IPS-18a (cell line): Measurements from ENCODE around the gene PTPRN2.
"Not testable (repeated sequence)": the region's sequence is repeated elsewhere in the genome, so short reads cannot be mapped to it uniquely, and the experiment has no call there.

Experiments
- H3K27ac ChIP-seq: one replicate; pipeline ENCODE4 v1.5.1; 2013; ENCODE audit warnings: low read length
- H3K27me3 ChIP-seq: one replicate; pipeline ENCODE4 v1.6.1; 2013; ENCODE audit warnings: mild to moderate bottlenecking, low read length; ENCODE audit not compliant: control insufficient read depth, insufficient read depth
- H3K36me3 ChIP-seq: one replicate; pipeline ENCODE4 v1.6.1; 2013; ENCODE audit warnings: low read depth, low read length; ENCODE audit not compliant: control insufficient read depth
- H3K4me1 ChIP-seq: one replicate; pipeline ENCODE4 v1.6.1; 2013; ENCODE audit warnings: low read depth, low read length; ENCODE audit not compliant: control insufficient read depth
- H3K4me3 ChIP-seq: one replicate; pipeline ENCODE4 v1.5.1; 2013; ENCODE audit warnings: low read length
- H3K9ac ChIP-seq: one replicate; pipeline ENCODE4 v1.6.1; 2013; ENCODE audit warnings: mild to moderate bottlenecking, low read length, moderate library complexity
- H3K9me3 ChIP-seq: one replicate; pipeline ENCODE4 v1.6.1; 2013; ENCODE audit warnings: low read depth, low read length; ENCODE audit not compliant: control insufficient read depth

The PTPRN2 gene

GRCh38 chr7:157734676-157735640 lies 852.7 kb downstream of the PTPRN2 start:
- H3K9ac ChIP-seq: no peak overlapping the region
- no peak overlapping the region for H3K27ac ChIP-seq
- H3K27me3 ChIP-seq: peaks cover 20% of the 10 kb centered on the region
- H3K36me3 ChIP-seq: no peaks in the 10 kb centered on the region
- H3K4me3 ChIP-seq: no peak overlapping the region
- peaks cover 5% of the 10 kb centered on the region for H3K4me1 ChIP-seq
- no peaks in the 10 kb centered on the region for H3K9me3 ChIP-seq

GRCh38 chr7:157733760-157734395 lies 853.7 kb downstream of the PTPRN2 start:
- H3K27me3 ChIP-seq: peaks cover 23% of the 10 kb centered on the region
- not testable (repeated sequence) for H3K9me3 ChIP-seq, H3K27ac ChIP-seq, H3K4me3 ChIP-seq, H3K4me1 ChIP-seq, H3K36me3 ChIP-seq, H3K9ac ChIP-seq

- H3K4me1 ChIP-seq: no peaks in the 10 kb centered on the region
- H3K27ac ChIP-seq: no peak overlapping the region
- H3K36me3 ChIP-seq: no peaks in the 10 kb centered on the region
- H3K9me3 ChIP-seq: no peaks in the 10 kb centered on the region
- peaks cover 16% of the 10 kb centered on the region for H3K27me3 ChIP-seq
- no peak overlapping the region for H3K4me3 ChIP-seq
- H3K9ac ChIP-seq: no peak overlapping the region
These were observed 856.5 kb downstream of the PTPRN2 start for GRCh38 chr7:157731126-157731525.

- Histone ChIP-seq H3K27ac (no peak overlapping the region), H3K36me3 (no peaks in the 10 kb centered on the region), H3K9me3 (no peaks in the 10 kb centered on the region), H3K27me3 (peaks cover 16% of the 10 kb centered on the region), H3K4me1 (no peaks in the 10 kb centered on the region), H3K4me3 (no peak overlapping the region), H3K9ac (no peak overlapping the region)
These were observed 857.0 kb downstream of the PTPRN2 start for GRCh38 chr7:157730614-157731013.

- H3K27ac ChIP-seq: no peak overlapping the region
- peaks cover 16% of the 10 kb centered on the region for H3K27me3 ChIP-seq
- no peaks in the 10 kb centered on the region for H3K9me3 ChIP-seq
- no peaks in the 10 kb centered on the region for H3K4me1 ChIP-seq
- H3K4me3 ChIP-seq: no peak overlapping the region
- no peaks in the 10 kb centered on the region for H3K36me3 ChIP-seq
- H3K9ac ChIP-seq: no peak overlapping the region
These were observed 858.1 kb downstream of the PTPRN2 start for GRCh38 chr7:157729566-157729965.

- Histone ChIP-seq H3K9ac (no peak overlapping the region), H3K9me3 (no peaks in the 10 kb centered on the region), H3K4me3 (no peak overlapping the region), H3K27me3 (peaks cover 16% of the 10 kb centered on the region), H3K27ac (no peak overlapping the region), H3K36me3 (no peaks in the 10 kb centered on the region), H3K4me1 (no peaks in the 10 kb centered on the region)
These were observed 859.5 kb downstream of the PTPRN2 start for GRCh38 chr7:157727964-157728615.

- Histone ChIP-seq H3K4me3 (no peak overlapping the region), H3K27ac (no peak overlapping the region), H3K9me3 (no peaks in the 10 kb centered on the region), H3K4me1 (no peaks in the 10 kb centered on the region), H3K36me3 (no peaks in the 10 kb centered on the region), H3K9ac (no peak overlapping the region), H3K27me3 (peaks cover 16% of the 10 kb centered on the region)
These were observed 860.9 kb downstream of the PTPRN2 start for GRCh38 chr7:157726764-157727163.

GRCh38 chr7:157725312-157725711 lies 862.3 kb downstream of the PTPRN2 start:
- H3K27ac ChIP-seq, H3K27me3 ChIP-seq, H3K4me3 ChIP-seq, H3K9me3 ChIP-seq, H3K9ac ChIP-seq, H3K36me3 ChIP-seq, H3K4me1 ChIP-seq: not testable (repeated sequence)

- Histone ChIP-seq H3K27ac (no peak overlapping the region), H3K36me3 (no peaks in the 10 kb centered on the region), H3K4me1 (no peaks in the 10 kb centered on the region), H3K9me3 (no peaks in the 10 kb centered on the region), H3K4me3 (no peak overlapping the region), H3K27me3 (no peaks in the 10 kb centered on the region), H3K9ac (no peak overlapping the region)
These were observed 864.4 kb downstream of the PTPRN2 start for GRCh38 chr7:157723205-157723604.

- H3K36me3 ChIP-seq: no peaks in the 10 kb centered on the region
- no peaks in the 10 kb centered on the region for H3K4me1 ChIP-seq
- no peak overlapping the region for H3K9ac ChIP-seq
- no peak overlapping the region for H3K4me3 ChIP-seq
- H3K27ac ChIP-seq: no peak overlapping the region
- H3K27me3 ChIP-seq: no peaks in the 10 kb centered on the region
- no peaks in the 10 kb centered on the region for H3K9me3 ChIP-seq
These were observed 865.2 kb downstream of the PTPRN2 start for GRCh38 chr7:157722137-157723060.
